ENCODE measurements around the gene GPR78.

DNA sequence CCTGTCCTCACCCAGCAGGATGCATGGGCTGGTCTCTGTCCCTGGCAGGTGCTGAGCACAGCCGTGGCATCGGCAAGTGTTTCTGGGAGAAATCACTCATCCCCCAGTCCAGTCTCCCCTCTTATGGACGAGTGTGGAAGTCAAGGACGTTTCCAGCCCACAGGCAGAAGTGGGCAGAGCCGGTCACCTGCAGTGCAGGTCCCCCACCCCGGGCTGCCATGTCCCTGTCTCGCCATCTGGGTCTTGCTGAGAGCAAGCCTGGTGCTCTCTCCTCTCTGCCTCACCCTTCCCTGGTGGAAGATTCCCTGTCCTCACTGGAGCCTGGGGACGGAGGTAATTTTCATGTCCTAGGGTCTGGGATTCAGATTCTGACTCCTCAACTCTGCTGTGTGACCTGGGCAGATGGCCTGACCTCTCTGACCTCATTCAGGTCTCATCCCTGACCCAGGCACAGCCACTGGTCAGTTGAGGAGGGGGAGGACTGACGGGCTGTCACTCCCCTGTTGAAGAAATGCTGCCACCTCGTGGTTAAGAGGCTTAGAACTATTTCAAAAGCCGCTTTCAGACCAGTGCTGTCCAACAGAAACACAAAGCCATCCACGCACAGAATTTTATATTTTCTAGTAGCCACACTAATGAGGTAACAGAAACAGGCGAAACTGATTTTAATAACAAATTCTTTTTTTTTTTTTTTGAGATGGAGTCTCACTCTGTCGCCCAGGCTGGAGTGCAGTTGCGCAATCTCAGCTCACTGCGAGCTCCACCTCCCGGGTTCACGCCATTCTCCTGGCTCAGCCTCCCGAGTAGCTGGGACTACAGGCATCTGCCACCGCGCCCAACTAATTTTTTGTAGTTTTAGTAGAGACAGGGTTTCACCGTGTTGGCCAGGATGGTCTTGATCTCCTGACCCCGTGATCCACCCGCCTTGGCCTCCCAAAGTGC is 14.2 kb downstream of the GPR78 start:
- TF ChIP-seq, protein P1, sequence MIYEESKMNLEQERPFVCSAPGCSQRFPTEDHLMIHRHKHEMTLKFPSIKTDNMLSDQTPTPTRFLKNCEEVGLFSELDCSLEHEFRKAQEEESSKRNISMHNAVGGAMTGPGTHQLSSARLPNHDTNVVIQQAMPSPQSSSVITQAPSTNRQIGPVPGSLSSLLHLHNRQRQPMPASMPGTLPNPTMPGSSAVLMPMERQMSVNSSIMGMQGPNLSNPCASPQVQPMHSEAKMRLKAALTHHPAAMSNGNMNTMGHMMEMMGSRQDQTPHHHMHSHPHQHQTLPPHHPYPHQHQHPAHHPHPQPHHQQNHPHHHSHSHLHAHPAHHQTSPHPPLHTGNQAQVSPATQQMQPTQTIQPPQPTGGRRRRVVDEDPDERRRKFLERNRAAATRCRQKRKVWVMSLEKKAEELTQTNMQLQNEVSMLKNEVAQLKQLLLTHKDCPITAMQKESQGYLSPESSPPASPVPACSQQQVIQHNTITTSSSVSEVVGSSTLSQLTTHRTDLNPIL (CRISPR knock-in tag; IDR thresholded peaks at IDR 0.05; ENCODE audit: low read depth), result no peak
- TF ChIP-seq TCF4 (CRISPR knock-in tag; IDR thresholded peaks at IDR 0.05; ENCODE audit: borderline replicate concordance) (no peak), ZNF565 (CRISPR knock-in tag; conservative IDR thresholded peaks at IDR 0.05; ENCODE audit: low read depth) (no peak), ZFP3 (CRISPR knock-in tag; IDR thresholded peaks at IDR 0.05) (no peak), ZFP30 (CRISPR knock-in tag; IDR thresholded peaks at IDR 0.05) (no peak), CSDC2 (CRISPR knock-in tag; IDR thresholded peaks at IDR 0.05) (no peak), RARB (CRISPR knock-in tag; IDR thresholded peaks at IDR 0.05) (no peak), SNAI2 (CRISPR knock-in tag; IDR thresholded peaks at IDR 0.05) (no peak), ISL1 (CRISPR knock-in tag; IDR thresholded peaks at IDR 0.05) (no peak)
- TF ChIP-seq, protein P2, sequence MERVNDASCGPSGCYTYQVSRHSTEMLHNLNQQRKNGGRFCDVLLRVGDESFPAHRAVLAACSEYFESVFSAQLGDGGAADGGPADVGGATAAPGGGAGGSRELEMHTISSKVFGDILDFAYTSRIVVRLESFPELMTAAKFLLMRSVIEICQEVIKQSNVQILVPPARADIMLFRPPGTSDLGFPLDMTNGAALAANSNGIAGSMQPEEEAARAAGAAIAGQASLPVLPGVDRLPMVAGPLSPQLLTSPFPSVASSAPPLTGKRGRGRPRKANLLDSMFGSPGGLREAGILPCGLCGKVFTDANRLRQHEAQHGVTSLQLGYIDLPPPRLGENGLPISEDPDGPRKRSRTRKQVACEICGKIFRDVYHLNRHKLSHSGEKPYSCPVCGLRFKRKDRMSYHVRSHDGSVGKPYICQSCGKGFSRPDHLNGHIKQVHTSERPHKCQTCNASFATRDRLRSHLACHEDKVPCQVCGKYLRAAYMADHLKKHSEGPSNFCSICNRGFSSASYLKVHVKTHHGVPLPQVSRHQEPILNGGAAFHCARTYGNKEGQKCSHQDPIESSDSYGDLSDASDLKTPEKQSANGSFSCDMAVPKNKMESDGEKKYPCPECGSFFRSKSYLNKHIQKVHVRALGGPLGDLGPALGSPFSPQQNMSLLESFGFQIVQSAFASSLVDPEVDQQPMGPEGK (CRISPR knock-in tag; IDR thresholded peaks at IDR 0.05; ENCODE audit: borderline replicate concordance), result no peak
